Measurements from ENCODE around the gene SPAG9. TPM values are rescaled to one million over a fixed set of nuclear protein-coding genes. Genes with fewer than 3 reads are reported as not detected.

SPAG9 gene
- total RNA-seq, 1 experiment from 2014 or later, result 144 TPM

- 0 out of 2 replicates have a peak, but pooled peaks cover 5% of the 10 kb centered on the region for H3K4me1 ChIP-seq (ENCODE audit: control insufficient read depth, insufficient read depth, low read length)
- TF ChIP-seq, protein P1, sequence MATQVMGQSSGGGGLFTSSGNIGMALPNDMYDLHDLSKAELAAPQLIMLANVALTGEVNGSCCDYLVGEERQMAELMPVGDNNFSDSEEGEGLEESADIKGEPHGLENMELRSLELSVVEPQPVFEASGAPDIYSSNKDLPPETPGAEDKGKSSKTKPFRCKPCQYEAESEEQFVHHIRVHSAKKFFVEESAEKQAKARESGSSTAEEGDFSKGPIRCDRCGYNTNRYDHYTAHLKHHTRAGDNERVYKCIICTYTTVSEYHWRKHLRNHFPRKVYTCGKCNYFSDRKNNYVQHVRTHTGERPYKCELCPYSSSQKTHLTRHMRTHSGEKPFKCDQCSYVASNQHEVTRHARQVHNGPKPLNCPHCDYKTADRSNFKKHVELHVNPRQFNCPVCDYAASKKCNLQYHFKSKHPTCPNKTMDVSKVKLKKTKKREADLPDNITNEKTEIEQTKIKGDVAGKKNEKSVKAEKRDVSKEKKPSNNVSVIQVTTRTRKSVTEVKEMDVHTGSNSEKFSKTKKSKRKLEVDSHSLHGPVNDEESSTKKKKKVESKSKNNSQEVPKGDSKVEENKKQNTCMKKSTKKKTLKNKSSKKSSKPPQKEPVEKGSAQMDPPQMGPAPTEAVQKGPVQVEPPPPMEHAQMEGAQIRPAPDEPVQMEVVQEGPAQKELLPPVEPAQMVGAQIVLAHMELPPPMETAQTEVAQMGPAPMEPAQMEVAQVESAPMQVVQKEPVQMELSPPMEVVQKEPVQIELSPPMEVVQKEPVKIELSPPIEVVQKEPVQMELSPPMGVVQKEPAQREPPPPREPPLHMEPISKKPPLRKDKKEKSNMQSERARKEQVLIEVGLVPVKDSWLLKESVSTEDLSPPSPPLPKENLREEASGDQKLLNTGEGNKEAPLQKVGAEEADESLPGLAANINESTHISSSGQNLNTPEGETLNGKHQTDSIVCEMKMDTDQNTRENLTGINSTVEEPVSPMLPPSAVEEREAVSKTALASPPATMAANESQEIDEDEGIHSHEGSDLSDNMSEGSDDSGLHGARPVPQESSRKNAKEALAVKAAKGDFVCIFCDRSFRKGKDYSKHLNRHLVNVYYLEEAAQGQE (IDR thresholded peaks at IDR 0.05; ENCODE audit: insufficient read depth in 1 of 2, low read depth in 2 of 2, low read length in 1 of 2), result no peak
- TF ChIP-seq POLR2AphosphoS5 (IDR thresholded peaks at IDR 0.05; ENCODE audit: low read depth, low read length), result no peak
- TF ChIP-seq, protein P2, sequence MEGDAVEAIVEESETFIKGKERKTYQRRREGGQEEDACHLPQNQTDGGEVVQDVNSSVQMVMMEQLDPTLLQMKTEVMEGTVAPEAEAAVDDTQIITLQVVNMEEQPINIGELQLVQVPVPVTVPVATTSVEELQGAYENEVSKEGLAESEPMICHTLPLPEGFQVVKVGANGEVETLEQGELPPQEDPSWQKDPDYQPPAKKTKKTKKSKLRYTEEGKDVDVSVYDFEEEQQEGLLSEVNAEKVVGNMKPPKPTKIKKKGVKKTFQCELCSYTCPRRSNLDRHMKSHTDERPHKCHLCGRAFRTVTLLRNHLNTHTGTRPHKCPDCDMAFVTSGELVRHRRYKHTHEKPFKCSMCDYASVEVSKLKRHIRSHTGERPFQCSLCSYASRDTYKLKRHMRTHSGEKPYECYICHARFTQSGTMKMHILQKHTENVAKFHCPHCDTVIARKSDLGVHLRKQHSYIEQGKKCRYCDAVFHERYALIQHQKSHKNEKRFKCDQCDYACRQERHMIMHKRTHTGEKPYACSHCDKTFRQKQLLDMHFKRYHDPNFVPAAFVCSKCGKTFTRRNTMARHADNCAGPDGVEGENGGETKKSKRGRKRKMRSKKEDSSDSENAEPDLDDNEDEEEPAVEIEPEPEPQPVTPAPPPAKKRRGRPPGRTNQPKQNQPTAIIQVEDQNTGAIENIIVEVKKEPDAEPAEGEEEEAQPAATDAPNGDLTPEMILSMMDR (IDR thresholded peaks at IDR 0.05), result no peak
- no peak for TF ChIP-seq TCF7L2 (IDR thresholded peaks at IDR 0.05; ENCODE audit: low read depth, low read length)
- no peak for TF ChIP-seq SIN3A (IDR thresholded peaks at IDR 0.05; ENCODE audit: borderline replicate concordance, insufficient read depth, low read depth, low read length)
- intact Hi-C loops (cut with micrococcal nuclease; ENCODE audit: unreplicated experiment), result no loop called here
- no TSS peak for BruUV-seq (replicated peaks)
- H3K36me3 ChIP-seq (ENCODE audit: control insufficient read depth, insufficient read depth, low read length), result no peaks in the 10 kb centered on the region
- DNase-seq (ENCODE audit: low read depth, low spot score) (no peak), ATAC-seq (no peak)
- H3K27ac ChIP-seq (ENCODE audit: low read length), result no peak overlapping the region
- in situ Hi-C loops (cut with HindIII; ENCODE audit: low pct_unique_long_range_greater_than_20kb, low sequenced_read_pairs), result no loop called here
- H3K4me3 ChIP-seq (ENCODE audit: low read depth in 2 of 2, low read length in 2 of 2), result no peak overlapping the region
- H3K27me3 ChIP-seq (ENCODE audit: control insufficient read depth, insufficient read depth, low read length), result no peaks in the 10 kb centered on the region
- H3K9me3 ChIP-seq (ENCODE audit: control insufficient read depth, insufficient read depth, low read depth, low read length), result no peaks in the 10 kb centered on the region
- ChIA-PET CTCF (interaction anchor here (0.9 kb wide), 1 partner anchor 83 kb away, joined by 6 read pairs; no protein-coding TSS in a partner anchor), POLR2A (interaction anchor here (0.6 kb wide), 1 partner anchor 43 kb away, joined by 8 read pairs; no protein-coding TSS in a partner anchor)
Measured at GRCh38 chr17:50935996-50936266, 184.7 kb downstream of the SPAG9 start.

DNA sequence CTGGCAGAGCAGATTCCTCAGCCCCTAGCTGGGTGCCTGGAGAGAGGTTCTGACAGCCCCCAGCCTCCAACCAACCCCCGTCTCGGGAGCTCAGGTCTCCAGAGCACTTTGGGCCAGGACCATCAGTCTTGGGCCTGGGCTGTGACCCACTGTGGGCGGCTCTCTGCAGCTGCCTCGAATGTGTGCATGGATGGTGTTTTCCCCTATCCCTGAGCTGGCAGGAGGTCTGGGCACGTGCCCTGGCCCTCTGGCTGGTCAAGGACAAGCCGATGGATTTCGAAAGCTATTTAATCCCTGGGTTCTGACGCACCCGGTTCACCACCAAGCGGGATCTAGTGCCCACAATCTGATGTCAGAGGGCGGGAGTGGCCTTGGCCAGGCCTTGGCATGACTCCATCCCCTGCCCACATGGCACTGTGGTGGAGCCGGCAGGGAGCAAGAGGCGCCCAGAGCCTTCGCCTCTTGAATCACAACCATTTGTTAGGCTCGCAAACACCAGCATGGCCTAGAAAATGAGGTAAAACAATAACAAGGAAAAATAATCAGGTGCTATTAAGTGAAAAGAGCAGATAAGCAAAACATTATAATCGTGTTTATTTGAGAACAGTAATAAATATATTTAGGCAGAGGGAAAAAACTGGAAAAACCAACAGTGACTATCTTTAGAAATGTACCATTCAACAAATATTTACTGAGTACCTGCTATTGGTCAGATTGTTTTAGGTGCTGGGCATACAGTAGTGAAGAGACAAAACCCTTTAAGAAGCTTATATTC, 185.3 kb downstream of the SPAG9 start:
- intact Hi-C loops (cut with micrococcal nuclease; ENCODE audit: unreplicated experiment), result no loop called here
- ChIA-PET CTCF (interaction anchor here (0.5 to 1.2 kb wide), 3 partner anchors 82 to 153 kb away, joined by 4 to 13 read pairs (median 6); no protein-coding TSS in a partner anchor), POLR2A (interaction anchor here (0.6 kb wide), 1 partner anchor 43 kb away, joined by 8 read pairs; no protein-coding TSS in a partner anchor)
- DNase-seq (ENCODE audit: low read depth, low spot score), result no peak
- no TSS peak for BruUV-seq (replicated peaks)
- in situ Hi-C loops (cut with HindIII; ENCODE audit: low pct_unique_long_range_greater_than_20kb, low sequenced_read_pairs), result no loop called here
- Histone ChIP-seq H3K27me3 (ENCODE audit: control insufficient read depth, insufficient read depth, low read length) (no peaks in the 10 kb centered on the region), H3K27ac (ENCODE audit: low read length) (no peak overlapping the region), H3K4me3 (ENCODE audit: low read depth in 2 of 2, low read length in 2 of 2) (no peak overlapping the region), H3K4me1 (ENCODE audit: control insufficient read depth, insufficient read depth, low read length) (0 out of 2 replicates have a peak, but pooled peaks cover 5% of the 10 kb centered on the region), H3K9me3 (ENCODE audit: control insufficient read depth, insufficient read depth, low read depth, low read length) (no peaks in the 10 kb centered on the region), H3K36me3 (ENCODE audit: control insufficient read depth, insufficient read depth, low read length) (no peaks in the 10 kb centered on the region)
- no peak for ATAC-seq
- TF ChIP-seq, protein P2 (IDR thresholded peaks at IDR 0.05), result no peak
- TF ChIP-seq, protein P1 (IDR thresholded peaks at IDR 0.05; ENCODE audit: insufficient read depth in 1 of 2, low read depth in 2 of 2, low read length in 1 of 2), result no peak
- TF ChIP-seq SIN3A (IDR thresholded peaks at IDR 0.05; ENCODE audit: borderline replicate concordance, insufficient read depth, low read depth, low read length) (no peak), TCF7L2 (IDR thresholded peaks at IDR 0.05; ENCODE audit: low read depth, low read length) (no peak), POLR2AphosphoS5 (IDR thresholded peaks at IDR 0.05; ENCODE audit: low read depth, low read length) (no peak)

Measured in Panc1 (cell line).